Measurements from ENCODE around the gene DYSF.

DYSF gene

DNA sequence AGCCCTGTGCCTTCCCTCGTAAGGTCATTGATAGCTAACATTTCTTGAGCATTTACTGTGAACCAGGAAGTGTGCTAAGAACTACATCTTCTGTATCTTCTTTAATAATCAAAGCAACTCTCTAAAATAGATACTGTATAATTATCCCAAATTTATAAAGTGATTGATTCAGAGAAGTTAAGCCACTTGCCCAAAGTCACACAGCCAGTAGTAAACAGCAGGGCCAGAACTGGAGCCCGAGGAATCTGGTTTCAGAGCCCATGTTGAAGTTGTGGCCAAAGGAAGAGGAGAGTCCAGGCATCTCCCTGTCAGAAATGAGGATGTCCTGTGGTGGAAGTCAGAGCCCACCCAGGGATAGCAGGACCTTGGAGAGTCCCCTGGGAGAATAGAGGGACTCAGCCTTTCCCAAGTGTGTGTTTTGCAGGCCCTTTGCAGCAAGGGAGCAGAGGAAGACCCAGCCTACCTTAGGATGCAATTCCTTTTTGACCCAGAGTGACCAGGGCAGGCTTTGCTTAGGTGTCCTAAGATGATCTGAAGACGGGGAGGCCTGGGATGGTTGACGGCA, 134.2 kb downstream of the DYSF start:
- H3K27ac ChIP-seq: no peak overlapping the region

DNA sequence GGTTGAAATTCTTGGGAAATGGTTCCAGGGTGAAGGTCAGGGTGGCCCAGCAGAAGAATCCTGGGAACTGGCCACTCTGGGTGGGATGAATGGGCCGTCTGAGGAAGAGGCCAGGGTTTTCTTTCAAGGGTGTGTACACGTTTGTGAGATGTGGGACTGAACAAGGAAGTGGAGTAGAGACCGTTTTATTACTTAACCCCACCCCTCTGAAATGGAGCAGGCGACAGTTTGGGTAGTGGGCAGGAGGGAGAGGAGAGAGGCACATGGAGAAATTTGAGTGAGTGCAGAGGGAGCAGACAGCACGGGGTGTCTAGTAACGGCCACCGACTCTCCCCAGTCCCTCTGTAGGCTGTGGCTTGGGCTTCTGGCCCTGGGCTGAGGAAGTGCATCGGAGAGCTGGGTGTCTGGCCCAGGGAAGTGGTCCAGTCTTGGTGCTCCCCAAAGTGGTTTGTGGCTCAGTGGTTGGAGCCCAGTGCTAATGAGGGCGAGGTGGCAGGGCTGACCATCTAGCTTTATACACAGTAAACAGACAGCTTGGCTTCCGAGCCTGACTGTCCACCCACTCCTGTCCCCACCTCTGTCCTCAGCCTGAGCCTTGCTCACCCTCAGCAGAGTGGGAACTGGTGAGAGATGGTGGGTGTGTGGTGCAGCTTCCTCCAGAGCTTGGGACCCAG, 135.3 kb downstream of the DYSF start:
- Histone ChIP-seq H3K4me3 (no peak overlapping the region), H3K27ac (no peak overlapping the region)

More for the DNA sequence above, 134.2 kb downstream of the DYSF start:
- H3K4me3 ChIP-seq: no peak overlapping the region

DNA sequence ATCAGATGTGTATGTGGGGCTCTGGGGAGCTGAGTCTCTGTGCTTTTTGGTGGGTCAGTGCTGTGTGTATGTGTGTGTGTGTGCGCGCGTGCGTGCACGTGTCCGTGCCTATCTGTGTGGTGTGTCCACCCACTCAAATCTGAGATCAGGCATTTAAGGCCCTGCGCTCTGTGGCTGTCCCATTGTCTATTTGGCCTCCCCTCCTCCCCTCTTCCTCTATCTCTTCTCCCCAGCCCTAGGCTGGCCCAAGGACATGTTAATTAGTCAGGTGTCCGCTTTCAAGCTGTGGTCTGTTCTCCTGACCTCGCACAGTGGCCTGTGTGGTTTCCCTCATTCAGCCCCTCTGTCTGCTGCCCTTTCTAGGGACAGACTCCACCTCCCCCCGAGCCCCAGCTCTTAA, 136.4 kb downstream of the DYSF start:
- Histone ChIP-seq H3K4me3 (no peak overlapping the region), H3K27ac (no peak overlapping the region)

DNA sequence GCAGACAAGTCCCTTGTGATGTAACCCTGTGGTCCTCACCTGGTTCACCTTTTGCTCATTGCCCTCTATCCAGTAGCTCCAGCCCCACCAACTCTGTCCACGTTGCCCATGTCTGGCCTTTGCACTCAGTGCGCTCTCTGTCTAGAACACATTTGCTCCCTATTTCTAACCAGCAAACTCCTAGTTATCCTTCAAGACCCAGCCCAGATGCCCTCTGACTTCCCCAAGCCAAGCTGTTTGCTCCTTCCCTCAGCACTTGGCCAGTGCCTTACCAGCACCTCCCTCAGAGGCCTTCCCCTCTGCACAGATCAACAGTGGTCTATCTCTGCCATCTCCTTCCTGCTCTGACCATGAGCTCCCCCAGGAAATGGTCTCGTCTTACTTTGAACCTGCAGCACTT, 137.7 kb downstream of the DYSF start:
- Histone ChIP-seq H3K27ac (no peak overlapping the region), H3K4me3 (no peak overlapping the region)

DNA sequence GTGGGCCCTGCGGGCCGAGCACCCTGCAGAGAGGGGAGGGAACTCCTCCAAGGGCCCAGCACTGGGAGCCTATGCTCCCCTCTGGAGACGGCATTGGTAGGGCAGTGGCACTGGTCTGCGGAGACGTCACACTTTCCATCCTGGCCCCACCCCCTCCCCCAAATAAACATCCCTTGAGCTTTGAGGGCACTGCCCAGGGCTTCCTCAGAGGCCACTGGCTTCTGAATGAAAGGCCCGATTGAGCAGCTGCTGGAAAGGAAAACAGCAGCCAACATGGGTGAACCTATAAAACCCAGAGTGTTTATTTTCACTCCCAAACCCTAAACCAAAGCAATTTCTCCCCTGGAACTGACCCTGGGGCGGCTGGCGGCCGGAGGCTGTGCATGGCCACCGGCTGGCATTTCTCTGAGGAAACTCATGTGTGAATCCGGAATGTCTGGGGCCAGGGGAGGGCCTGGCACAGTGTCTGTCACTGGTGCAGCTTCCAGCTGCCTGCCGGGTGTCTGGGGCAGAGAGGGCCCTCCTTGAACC, 138.9 kb downstream of the DYSF start:
- Histone ChIP-seq H3K27ac (peak overlapping the region in 2 of 21 experiments; percentile 16 to 35), H3K4me3 (no peak overlapping the region)

DNA sequence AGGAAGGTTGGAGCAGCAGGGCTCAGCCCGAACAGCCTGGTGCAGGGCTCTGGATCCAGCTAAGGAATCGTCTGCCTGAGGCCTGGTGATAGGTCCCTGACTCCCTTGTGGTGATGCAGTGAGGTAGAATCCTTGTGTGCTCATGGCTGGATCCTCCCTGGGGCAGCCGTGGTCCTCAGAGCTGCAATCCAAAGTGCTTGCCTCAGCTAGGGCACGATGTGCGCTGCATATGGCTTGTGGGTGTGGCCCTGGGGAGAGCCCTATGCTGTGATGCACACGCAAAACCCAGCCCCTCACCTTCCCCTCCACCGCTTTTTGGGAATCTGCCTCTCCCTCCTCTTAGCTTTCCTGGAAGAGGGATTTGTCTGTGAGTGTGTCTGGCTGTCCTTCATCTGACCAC, 142.2 kb downstream of the DYSF start:
- Histone ChIP-seq H3K4me3 (no peak overlapping the region), H3K27ac (peak overlapping the region in 1 of 21 experiments; percentile 37)

DNA sequence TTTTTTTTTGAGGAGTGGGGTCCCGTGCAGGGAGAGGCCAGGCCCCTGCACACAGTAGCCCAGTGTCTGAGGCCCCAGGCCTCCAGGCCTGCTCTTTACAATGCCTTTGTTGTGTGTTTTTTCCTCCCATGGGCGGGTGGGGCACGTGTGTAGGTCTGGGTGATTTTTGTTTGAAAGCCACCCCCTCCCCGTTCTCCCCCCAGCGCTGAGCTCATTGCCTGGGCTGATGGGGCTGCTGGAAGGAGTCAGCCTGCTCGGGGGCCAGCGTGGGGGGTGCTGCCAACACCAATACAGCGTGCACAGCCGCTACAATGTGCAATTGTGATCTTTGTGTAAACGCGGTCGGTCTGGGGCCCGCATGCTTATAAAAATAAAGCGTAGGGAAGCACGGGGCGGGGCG, 142.7 kb downstream of the DYSF start:
- H3K27ac ChIP-seq: peak overlapping the region in 1 of 21 experiments; percentile 37
- H3K4me3 ChIP-seq: no peak overlapping the region

DNA sequence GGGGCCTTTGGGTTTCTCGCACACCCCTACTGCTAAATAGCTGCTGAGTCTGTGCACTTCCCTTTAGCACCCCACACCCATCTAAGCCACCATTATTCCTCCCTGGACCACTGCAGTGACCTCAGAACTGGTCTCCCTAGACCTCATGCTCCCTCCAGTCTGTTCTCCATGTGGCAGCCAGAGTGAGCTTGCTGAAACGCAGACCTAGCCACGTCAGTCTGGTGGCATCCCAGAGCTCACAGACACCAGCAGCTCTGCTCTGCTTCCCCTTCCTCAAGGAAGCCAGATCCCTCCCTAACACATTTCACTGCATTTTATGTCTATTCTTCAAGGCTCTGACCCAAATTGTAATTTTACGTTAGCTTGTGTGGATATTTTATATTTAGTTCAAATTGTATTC, 144.4 kb downstream of the DYSF start:
- no peak overlapping the region for H3K4me3 ChIP-seq
- H3K27ac ChIP-seq: no peak overlapping the region

DNA sequence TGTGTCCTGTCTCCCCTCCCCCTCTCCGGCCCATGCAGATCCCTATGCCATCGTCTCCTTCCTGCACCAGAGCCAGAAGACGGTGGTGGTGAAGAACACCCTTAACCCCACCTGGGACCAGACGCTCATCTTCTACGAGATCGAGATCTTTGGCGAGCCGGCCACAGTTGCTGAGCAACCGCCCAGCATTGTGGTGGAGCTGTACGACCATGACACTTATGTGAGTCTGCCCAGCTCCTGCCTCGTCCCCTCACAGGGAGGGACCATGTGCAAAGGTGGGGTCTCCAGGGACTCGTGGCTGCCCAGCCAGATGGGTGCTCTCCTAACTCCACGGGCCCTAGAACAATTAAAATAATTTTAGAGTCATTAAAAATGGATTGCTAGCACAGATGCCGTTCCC, 145.2 kb downstream of the DYSF start:
- no peak overlapping the region for H3K4me3 ChIP-seq
- no peak overlapping the region for H3K27ac ChIP-seq

DNA sequence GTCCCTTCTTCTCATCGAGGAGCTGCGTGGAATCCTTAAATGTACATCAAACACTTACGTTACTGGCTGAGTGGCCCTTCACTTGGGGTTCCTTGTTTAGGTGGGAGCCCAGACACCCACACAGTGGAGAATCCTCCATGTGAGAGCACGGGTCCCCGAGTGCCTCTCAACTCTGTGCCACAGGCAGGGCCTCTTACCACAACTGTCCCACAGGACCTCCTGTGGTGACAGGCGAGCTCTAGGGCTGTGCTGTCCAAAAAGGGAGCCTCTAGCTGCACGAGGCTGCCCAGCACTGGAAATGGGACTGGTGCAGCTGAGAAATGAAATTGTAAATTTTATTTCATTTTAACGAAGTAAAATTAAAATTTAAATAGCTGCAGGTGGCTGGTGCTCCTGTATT, 145.7 kb downstream of the DYSF start:
- H3K27ac ChIP-seq: no peak overlapping the region
- H3K4me3 ChIP-seq: no peak overlapping the region

DNA sequence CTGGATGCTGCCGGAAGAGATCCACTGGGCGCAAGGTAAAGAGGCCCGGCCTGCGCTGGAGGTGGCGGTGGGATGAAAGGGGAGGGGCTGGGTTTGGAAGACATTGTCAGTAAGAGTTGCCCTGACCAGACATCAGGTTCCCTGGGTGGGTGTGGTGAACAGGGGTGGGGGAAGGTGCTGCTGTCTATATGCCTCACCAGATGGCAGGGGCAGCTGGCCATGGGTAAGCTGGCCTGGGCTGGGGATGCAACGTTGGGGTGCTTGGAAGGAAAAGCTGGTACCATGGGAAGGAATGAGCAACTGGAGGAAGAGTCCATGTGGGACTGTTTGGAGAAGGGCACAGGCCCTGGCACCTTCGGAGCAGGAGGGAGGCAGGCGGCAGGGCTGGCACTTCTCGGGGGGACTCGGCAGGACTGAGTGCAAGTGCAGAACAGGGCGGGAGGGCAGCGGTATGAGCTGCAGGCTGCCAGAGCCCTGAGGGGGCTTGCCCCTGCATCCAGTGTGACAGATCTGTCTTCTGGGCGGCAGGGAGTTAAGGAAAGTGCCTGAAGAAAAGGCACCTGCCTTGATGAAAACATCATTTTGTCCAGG, 146.4 kb downstream of the DYSF start:
- no peak overlapping the region for H3K4me3 ChIP-seq
- H3K27ac ChIP-seq: no peak overlapping the region

DNA sequence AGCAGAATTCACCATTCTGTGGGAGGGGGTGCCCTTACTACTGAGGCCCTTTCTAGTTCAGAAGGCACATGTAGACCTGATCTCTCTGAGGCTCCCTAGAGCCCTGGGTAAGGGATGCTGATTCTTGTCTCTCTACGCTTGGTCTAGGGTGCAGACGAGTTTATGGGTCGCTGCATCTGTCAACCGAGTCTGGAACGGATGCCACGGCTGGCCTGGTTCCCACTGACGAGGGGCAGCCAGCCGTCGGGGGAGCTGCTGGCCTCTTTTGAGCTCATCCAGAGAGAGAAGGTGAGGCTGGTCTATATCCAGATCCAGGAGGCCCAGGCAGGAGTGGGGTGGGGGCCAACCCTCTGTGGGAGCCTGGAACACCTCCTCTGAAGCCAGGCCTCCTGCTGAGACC, 147.2 kb downstream of the DYSF start:
- no peak overlapping the region for H3K27ac ChIP-seq

DNA sequence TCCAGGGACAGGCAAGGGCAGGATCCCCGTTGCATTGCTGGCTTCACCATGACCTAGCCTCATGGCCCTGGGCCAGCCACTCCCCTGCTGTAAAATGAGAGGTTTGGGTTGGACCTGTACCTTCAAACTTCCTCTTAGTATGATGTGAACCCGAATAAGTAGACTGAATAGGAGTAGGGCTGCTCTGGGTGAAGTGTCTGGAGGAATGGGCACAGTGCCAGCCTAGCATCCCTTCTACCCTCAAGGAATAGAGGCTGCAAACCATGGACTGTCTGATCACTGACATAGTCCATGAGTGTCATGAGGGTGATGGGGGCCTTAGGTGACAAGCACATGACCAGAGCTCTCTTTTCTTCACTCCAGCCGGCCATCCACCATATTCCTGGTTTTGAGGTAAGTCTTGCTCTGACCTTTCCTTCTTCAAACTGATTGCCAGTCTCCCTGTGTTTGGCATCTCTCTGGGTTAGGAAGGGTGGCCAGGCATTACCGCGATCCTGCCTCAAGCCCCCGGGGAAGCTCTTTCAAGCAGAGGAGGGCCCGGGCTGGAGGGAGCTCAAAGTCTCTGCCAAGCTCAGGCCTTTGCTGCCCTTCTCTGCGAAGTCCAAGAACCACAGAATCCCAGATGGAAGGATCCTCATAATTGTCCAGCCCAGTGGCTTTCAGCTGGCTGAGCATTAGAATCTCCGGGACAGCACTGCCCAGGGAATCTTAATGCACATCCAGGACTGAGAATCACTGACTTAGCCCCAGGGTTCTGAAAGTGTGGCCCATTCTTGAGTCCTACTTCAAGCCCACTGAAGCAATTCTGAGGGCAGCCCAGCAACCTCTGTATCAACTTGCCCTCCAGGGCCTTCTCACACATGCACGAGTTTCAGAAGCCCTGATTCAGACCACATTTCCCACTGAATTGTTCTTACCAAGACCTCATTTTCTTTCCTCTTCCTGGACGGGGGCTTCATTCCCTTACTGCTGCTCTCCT, 148.1 kb downstream of the DYSF start:
- Histone ChIP-seq H3K27ac (no peak overlapping the region), H3K4me3 (no peak overlapping the region)

More for the DNA sequence above, 147.2 kb downstream of the DYSF start:
- H3K4me3 ChIP-seq: no peak overlapping the region

DNA sequence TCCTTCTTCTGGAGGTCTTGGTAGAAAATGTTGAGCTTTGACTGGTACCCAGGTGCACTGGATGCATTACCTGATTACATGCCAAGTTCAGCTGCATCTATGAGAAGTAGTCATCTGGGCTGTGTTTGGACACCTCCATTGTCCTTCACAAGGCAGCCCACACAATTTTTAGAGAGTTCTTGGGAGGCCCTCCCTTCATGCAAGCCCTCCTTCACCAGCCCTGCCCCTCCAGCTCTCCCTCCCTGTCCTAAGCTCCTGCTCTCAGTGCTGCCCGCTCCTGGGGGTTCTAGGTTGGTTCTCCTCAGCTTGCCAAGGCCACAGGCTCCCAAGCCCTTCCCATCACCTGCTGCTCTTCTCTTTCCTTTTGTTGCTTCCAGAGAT, 148.7 kb downstream of the DYSF start:
- H3K4me3 ChIP-seq: no peak overlapping the region
- no peak overlapping the region for H3K27ac ChIP-seq

DNA sequence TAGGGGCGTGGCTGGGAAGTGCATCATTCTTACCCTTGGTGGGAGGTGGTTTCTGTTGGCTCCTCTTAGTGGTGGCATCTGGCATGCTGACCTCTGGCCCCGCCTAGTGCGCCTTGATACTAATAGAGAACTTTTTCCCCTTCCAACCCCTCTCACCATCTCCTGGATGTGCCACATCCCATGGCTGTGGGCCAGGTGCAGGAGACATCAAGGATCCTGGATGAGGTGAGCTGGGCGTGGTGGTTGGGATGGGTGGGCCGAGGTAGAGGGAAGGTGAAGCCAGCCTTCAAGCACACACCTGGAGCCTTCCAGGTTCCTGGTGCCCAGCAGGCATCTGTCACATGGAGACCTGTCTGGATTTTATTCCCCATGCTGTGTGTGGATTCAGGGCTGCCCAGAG, 149.2 kb downstream of the DYSF start:
- peak overlapping the region in 2 of 21 experiments; percentile 1 to 2 for H3K27ac ChIP-seq

DNA sequence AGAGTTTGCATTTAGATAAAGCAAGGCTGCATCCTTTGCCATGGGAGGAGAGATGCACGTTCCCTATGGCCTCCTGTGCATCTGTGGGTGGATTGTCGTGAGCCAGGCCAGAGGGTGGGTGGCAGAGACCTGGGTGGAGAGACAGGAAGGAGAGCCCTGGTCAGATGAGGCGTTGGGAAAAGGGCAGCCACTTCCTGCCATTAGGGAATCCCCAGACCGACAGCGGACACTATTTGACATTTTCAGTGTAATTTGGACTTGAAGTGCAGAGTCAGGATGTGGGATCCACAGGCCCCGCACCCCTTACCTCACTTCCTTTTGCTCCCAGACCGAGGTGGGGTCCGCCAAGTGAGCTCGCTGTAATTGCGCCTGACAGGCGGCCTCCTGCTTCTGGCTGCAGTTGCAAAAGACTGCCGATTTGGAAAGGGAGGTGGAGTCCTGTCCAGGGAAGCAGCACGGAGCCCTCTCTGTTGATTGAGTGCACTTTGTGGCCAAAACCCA, 150.0 kb downstream of the DYSF start:
- Histone ChIP-seq H3K27ac (peak overlapping the region in 8 of 21 experiments; percentile 1 to 82 (median 50)), H3K4me3 (no peak overlapping the region)

More for the DNA sequence above, 149.2 kb downstream of the DYSF start:
- no peak overlapping the region for H3K4me3 ChIP-seq

DNA sequence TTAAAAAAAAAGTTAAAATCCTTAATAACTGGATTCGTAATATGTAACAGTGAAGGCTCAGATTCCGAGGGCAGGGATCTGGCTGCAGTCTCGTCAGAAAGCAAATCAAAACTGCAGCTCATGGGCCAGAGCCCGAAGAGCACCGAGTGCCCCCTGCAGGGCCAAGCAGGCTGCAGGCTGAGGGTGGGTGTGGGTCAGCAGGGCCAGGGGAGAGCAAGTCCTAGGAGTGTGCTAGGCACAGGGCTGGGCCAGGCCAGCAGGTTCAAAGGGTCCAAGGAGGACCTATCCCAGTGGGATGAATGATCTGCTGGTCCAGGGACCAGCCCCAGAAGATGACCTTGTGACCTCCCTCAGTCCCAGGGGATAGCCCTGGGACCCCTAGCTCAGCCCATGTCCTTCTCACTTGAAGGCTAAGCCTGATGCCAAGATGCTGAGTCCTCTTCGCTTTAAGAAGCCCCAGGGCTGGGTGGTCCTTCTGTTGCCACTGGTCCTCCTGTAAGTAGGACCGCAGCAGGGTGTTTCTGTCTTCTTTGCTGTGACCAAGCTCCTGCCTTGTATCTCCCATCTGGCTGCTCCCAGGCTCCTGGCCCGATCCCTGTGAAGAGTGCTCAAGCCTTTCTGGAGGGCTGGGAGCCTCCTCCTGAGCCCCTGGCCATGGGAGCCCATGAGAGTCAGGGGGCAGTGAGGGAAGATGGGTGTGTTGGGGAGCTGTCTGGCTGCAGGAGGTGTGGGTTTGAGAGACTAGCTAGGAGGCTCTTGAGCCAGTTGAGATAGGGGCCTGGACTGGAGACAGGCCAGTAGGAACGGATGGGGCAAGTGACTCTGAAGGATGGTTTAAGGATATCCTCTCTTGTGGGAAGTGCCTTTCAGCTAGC, 150.7 kb downstream of the DYSF start:
- Histone ChIP-seq H3K27ac (peak overlapping the region in 11 of 21 experiments; percentile 7 to 82 (median 43)), H3K4me3 (no peak overlapping the region)

DNA sequence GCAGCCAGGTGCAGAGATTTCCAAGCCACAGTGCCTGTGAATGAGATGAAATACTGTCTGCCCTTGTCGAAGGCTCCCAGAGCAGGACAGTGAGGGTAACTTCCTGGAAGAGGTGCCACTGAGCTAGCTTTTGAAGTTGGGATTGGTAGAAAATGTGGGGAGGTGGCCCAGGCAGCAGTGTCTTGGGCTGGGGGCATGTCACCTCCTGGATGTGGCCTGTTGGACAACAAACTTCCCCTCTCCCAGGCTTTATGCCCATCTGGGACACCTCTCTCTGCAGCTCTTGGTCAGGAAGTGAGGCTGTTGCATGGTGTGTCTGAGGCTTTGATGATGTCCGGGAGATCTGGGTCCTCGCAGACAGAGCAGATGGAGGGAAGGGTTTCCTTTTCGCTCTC, 151.4 kb downstream of the DYSF start:
- H3K27ac ChIP-seq: peak overlapping the region in 9 of 21 experiments; percentile 7 to 82 (median 51)
- no peak overlapping the region for H3K4me3 ChIP-seq

DNA sequence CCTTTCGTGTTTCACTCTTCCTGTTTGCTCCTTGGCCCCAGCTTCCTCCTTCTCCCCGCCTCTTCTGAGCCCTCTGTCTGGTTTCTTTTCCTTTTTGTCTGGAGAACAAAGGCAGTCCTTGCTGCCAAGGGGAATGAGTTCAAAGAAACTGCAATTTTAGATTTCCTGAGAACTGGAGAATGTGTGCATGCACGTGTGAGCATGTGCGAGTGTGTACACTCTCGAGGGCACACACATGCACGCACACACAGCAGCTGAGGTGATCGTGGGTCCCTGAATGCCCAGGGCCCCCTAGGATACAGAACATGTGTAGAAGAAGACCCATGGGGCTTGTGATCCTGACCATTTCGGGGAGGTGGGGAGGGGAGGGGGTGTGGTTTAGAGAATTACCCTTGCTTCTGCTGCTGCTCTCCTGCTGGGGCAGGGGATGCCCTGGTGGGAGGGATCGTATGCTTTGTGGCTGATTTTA, 151.8 kb downstream of the DYSF start:
- no peak overlapping the region for H3K4me3 ChIP-seq
- peak overlapping the region in 9 of 21 experiments; percentile 7 to 82 (median 57) for H3K27ac ChIP-seq
